Prostate gland (tissue), 2 donors: ENCODE measurements around the gene FAM240B. TPM values are rescaled to one million over a fixed set of nuclear protein-coding genes. Genes with fewer than 3 reads are reported as not detected.

Source experiments
- DNase-seq: peaks from one replicate; pipeline ENCODE4 v3.0.0-alpha.2; 2019; ENCODE audit warnings: low spot score
- H3K27ac ChIP-seq, 2 donors: fragments of 200-600 bp; sonication (generic); 2 replicates each; pipeline ENCODE4 v1.5.1; 2017 to 2019
- H3K27me3 ChIP-seq: fragments of 200-600 bp; sonication (generic); replicated peaks from 2 replicates; pipeline ENCODE4 v1.5.1; 2019; ENCODE audit not compliant: insufficient read depth
- H3K36me3 ChIP-seq, 2 donors: fragments of 200-600 bp; sonication (generic); 1 replicate in 1 of 2; 2 replicates in 1 of 2; pipeline versions ENCODE4 v1.5.1 to v1.8.1; 2017 to 2019
- H3K4me1 ChIP-seq: fragments of 200-600 bp; sonication (generic); replicated peaks from 2 replicates; pipeline ENCODE4 v1.5.1; 2019
- H3K4me3 ChIP-seq, 2 donors: fragments of 200-600 bp; sonication (generic); 2 replicates each; pipeline ENCODE4 v1.5.1; 2017 to 2019
- H3K9me3 ChIP-seq: fragments of 200-600 bp; sonication (generic); 2 replicates; pipeline ENCODE4 v1.5.1; 2017
- POLR2A ChIP-seq: fragments of 450-650 bp; IDR thresholded peaks from one replicate; pipeline ENCODE4 v1.6.1; 2016; ENCODE audit warnings: antibody characterized with exemption, mild to moderate bottlenecking
- POLR2AphosphoS5 ChIP-seq: sonication (generic); formaldehyde crosslinking; IDR thresholded peaks from one replicate; pipeline ENCODE4 v1.6.1; 2017; ENCODE audit warnings: antibody characterized with exemption
- WGBS: methylation state at CpG from one replicate; pipeline ENCODE4 v1.1.5; 2018; 5-methylcytosine and 5-hydroxymethylcytosine counted together
- intact Hi-C: fragments of 100-400 bp; cut with DNase I; formaldehyde crosslinking; loops from one replicate; pipeline ENCODE4 v1.14.2; 2022
- total RNA-seq, 2 donors: library from RNA; depleted of rRNA; stranded (reverse); fragments of >200 nt; gene quantifications; one replicate each; pipeline ENCODE4 v1.1.0, GENCODE V29; 2016
- TF ChIP-seq, protein P1 (sequence below), 4 experiments: fragments of 200-600 bp in 2 of 4; fragments of 450-650 bp in 2 of 4; sonication (generic) in 2 of 4; IDR thresholded peaks; 1 replicate in 3 of 4; 2 replicates in 1 of 4; pipeline ENCODE4 v1.5.1; 2016 to 2019; ENCODE audit warnings: antibody characterized with exemption in 4 of 4, mild to moderate bottlenecking in 2 of 4, moderate library complexity in 2 of 4

Gene FAM240B
- total RNA-seq, 2 donors from 2014 or later: 2.0 TPM; not detected in 1

GRCh38 chr9:38670542-38671371 is 49.2 kb downstream of the FAM240B start:
- Histone ChIP-seq H3K27me3 (no peaks in the 10 kb centered on the region), H3K36me3 (no peaks in the 10 kb centered on the region), H3K4me1 (no peaks in the 10 kb centered on the region), H3K27ac (no peak overlapping the region), H3K9me3 (no peaks in the 10 kb centered on the region), H3K4me3 (no peak overlapping the region)
- no peak for DNase-seq
- intact Hi-C loops: no loop called here
- WGBS: 77% methylated on average over 5 of the region's 5 CpGs
- TF ChIP-seq POLR2A (no peak), POLR2AphosphoS5 (no peak)
- TF ChIP-seq, protein P1, sequence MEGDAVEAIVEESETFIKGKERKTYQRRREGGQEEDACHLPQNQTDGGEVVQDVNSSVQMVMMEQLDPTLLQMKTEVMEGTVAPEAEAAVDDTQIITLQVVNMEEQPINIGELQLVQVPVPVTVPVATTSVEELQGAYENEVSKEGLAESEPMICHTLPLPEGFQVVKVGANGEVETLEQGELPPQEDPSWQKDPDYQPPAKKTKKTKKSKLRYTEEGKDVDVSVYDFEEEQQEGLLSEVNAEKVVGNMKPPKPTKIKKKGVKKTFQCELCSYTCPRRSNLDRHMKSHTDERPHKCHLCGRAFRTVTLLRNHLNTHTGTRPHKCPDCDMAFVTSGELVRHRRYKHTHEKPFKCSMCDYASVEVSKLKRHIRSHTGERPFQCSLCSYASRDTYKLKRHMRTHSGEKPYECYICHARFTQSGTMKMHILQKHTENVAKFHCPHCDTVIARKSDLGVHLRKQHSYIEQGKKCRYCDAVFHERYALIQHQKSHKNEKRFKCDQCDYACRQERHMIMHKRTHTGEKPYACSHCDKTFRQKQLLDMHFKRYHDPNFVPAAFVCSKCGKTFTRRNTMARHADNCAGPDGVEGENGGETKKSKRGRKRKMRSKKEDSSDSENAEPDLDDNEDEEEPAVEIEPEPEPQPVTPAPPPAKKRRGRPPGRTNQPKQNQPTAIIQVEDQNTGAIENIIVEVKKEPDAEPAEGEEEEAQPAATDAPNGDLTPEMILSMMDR (IDR thresholded peaks at IDR 0.05): no peak

DNA sequence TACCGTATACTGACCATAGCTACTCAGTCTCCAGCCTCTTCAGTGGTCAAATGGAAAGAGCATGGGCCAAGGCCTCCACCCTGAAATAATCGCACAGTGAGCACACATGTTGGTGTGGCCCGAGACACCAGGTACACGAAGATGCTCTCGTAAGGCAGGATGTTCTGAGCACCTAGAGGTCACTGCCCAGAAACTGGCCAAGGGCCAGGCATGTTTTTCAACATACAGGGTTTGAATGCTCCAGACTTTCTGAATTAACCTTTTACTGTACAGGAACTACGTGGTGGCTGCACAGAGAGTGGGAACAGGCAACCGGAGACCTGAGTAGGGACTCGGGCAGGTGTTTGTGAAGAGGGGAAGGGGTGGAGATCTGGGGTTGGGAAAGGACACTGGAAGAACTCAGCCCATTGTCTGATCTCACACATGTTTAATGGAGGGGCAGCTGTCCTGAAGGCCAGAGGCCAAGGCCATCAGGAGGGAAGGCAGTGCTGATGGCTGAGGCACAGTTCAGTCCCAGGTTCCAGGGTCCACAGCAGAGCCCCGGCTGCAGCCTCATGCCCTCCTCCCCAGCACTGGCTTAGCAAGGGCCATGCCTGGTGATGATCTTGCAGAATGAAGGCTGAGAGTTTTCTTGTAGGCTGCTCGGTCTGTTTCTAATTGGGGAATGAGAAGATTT is 51.0 kb downstream of the FAM240B start:
- Histone ChIP-seq H3K27ac (no peak overlapping the region), H3K27me3 (no peaks in the 10 kb centered on the region), H3K9me3 (no peaks in the 10 kb centered on the region), H3K4me1 (no peaks in the 10 kb centered on the region), H3K4me3 (no peak overlapping the region), H3K36me3 (no peaks in the 10 kb centered on the region)
- no peak for DNase-seq
- intact Hi-C loops: no loop called here
- TF ChIP-seq, protein P1 (IDR thresholded peaks at IDR 0.05): no peak
- TF ChIP-seq POLR2A (no peak), POLR2AphosphoS5 (no peak)
- WGBS: 88% methylated on average over 10 of the region's 10 CpGs

DNA sequence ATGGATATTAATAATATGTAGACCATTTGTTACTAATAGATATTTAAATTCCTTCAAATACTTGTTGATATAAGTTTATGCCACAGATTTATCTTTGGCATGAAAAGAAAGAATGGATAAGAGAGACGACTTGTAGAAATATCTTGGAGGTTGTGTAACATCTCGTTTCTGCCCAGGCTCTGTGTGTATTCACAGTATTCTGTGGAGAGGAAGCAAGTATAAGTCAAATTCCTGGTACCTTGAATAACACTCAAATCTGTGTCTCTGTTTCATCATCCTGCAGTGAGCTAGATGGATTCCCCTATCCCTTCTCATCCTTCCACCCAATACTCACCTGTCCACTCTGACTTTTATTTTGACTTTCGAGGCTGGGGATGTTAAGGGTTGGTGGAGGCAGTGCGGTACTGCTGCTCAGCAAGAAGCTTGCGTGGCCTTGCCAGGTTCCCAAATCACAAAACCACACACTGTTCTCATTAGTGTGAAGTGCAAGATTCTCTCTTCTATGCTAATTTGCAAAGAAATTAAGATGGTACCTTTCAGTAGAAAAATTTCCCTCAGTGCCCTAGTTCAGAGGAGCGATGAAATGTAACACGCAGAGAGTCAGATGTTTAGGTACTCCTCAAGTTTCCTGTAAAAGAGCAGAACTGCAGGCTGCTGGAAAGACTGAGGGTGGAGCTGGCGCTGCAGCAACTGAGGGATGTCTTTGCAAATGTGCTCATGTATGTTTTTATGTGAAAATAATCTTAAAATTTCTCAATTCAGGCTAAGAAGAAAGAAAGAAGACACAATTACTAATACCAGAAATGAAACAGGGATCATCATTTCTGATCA is 57.0 kb downstream of the FAM240B start:
- Histone ChIP-seq H3K4me1 (no peaks in the 10 kb centered on the region), H3K36me3 (no peaks in the 10 kb centered on the region), H3K4me3 (no peak overlapping the region), H3K27me3 (no peaks in the 10 kb centered on the region), H3K27ac (no peak overlapping the region), H3K9me3 (no peaks in the 10 kb centered on the region)
- no peak for TF ChIP-seq POLR2AphosphoS5
- TF ChIP-seq, protein P1 (IDR thresholded peaks at IDR 0.05): no peak
- no peak for TF ChIP-seq POLR2A
- intact Hi-C loops: no loop called here
- DNase-seq: no peak
- 62% methylated on average over 8 of the region's 8 CpGs for WGBS

- Histone ChIP-seq H3K4me3 (no peak overlapping the region), H3K27ac (no peak overlapping the region), H3K4me1 (no peaks in the 10 kb centered on the region), H3K9me3 (no peaks in the 10 kb centered on the region), H3K27me3 (no peaks in the 10 kb centered on the region), H3K36me3 (no peaks in the 10 kb centered on the region)
- WGBS: 83% methylated on average over 7 of the region's 7 CpGs
- TF ChIP-seq POLR2AphosphoS5: no peak
- TF ChIP-seq, protein P1 (IDR thresholded peaks at IDR 0.05): no peak
- no peak for TF ChIP-seq POLR2A
- intact Hi-C loops: no loop called here
- no peak for DNase-seq
These were observed 60.4 kb downstream of the FAM240B start for GRCh38 chr9:38659538-38659937.
